SH-SY5Y (cell line): Measurements from ENCODE around the gene SNX11.

ENCODE experiments used
- GATA2 ChIP-seq: IDR thresholded peaks from 2 replicates; pipeline ENCODE4 v1.6.1; 2011; ENCODE audit warnings: mild to moderate bottlenecking, low read depth, low read length
- GATA3 ChIP-seq: IDR thresholded peaks from 2 replicates; pipeline ENCODE4 v1.6.1; 2011; ENCODE audit warnings: low read depth, mild to moderate bottlenecking, low read length, moderate library complexity

SNX11 gene

DNA sequence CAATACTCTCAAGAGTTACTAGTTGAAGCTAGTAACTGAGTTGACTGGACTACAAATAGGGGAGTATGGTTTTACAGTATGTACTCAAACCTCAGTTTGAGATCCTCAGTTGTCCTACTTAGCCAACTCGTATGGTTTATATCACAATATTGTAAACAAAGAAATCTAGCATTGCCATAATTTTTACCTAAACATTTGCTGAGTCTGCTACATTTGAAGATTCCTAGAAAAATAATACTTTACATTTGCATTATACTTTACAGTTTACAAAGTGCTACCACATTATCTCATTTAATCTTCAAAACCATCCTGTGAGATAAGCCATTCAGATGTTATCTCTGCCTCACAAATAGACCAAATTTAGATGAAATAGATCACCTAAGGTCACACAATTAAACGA is 22.6 kb upstream of the SNX11 start:
- TF ChIP-seq GATA2: no peak
- TF ChIP-seq GATA3: peak; percentile 21; the same call in 1 of the 2 replicates

DNA sequence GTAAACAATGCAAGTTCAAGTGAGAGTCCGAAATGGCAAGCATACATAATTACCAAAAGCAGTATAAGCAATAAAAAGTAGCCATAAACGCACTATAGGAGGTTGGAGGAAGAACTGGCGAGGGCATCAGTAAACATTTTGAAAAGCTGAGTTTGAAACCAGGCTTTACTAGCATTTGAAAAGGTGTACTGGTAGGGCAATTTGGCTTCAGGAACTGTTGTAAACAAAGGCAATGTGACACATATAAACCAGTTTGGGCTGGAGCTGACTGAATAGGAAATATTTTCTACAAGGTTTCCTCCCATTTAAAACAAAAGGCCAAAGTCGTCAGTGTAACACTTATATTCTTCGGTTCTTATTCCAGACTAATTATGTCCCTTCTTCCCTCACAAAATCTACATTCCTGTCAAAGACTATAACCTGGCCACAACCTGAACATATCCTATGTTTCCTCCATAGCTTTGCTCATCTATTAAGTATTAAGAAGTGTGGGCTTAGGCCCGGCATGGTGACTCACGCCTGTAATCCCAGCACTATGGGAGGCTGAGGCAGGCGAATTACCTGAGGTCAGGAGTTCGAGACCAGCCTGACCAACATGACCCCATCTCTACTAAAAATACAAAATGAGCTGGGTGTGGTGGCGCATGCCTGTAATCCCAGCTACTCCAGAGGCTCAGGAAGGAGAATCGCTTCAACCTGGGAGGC is 14.1 kb upstream of the SNX11 start:
- TF ChIP-seq GATA2: no peak
- no peak for TF ChIP-seq GATA3

DNA sequence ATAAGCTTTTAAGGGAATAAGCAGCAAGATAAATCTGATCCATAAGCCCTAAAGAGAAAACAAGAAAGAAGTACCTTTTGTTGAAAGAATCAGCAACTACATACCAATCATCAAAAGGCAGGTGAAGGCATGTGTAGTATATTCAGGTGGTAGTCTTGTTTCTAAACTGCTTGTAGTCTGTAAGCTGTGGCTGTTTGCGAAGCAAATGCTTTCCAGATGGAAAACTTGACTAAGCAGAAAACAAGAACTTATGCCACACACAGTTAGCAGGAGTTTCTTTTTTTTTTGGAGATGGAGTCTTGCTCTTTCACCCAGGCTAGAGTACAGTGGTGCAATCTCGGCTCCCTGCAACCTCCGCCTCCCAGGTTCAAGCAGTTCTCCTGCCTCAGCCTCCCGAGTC is 12.0 kb upstream of the SNX11 start:
- TF ChIP-seq GATA3 (no peak), GATA2 (no peak)

DNA sequence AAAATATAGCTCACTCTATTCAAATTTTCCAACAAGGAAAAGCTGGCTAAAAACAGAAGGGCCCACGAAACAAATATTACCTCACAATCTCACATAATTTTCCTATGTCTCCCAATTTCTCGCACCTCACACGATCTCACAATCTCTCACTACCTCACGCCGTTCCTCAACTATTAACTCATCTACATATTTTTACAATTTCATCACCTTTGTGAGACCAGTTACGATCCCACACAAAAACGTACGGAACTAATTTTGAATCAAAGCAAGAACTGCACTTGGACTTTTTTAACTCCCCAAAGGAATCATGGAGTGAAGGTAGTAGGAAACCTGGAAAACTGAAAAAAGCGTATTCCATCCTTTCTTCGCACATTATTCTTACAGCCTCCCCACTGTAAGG is 7.4 kb upstream of the SNX11 start:
- TF ChIP-seq GATA2 (no peak), GATA3 (no peak)

DNA sequence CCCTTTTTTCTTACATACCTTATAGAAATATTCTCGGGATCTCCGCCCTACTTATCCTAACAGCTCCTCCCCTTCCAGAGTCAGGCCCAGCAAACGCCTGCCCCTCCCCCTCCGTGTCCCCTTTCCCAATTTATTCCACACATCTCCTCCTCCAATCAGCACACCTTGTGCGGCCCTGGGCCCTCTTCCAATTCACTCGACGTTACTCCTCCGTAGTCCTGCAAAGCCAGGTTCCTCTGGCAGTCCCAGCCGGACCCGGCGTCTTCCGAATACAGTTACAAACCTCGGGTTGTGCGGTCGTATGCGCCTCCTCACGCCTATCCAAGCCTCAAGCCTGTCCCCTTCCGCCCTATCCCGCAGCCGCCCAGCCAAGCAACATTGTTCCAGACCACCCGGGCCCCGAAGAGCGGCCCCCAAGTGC is 7.0 kb upstream of the SNX11 start:
- TF ChIP-seq GATA3: no peak
- TF ChIP-seq GATA2: no peak

DNA sequence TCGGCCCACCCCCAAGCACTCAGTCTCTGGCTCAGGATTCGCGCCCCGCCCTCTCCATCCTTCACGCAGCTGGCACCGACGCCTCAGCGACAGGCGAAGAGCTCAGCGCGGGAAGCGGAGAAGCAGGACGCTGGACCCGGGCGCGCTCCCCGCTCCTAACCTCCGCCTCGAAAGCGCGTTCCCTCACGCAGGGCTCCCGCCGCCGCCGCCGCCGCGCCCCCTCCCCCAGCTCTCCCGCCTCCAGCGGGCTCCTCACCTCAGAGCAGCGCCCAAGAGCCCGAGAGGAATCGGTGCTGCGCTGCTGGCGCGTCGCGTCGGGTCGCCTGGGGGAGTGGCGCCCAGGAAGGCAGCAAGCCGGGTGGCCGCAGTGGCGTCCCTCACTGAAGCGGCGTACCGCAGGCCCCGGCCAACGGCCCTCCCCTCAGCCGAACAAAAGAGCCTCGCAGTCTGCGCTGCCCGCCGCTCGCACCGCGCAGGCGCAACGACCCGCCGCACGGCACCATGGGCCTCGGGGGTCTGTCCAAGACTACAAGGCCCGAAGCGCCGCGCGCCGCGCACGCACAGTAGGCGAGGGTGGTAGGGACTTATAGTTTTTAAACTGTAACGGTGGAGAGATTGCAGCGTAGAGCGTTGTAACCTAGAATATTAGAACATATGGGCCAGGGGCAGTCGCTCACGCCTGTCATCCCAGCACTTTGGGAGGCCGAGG is 6.4 kb upstream of the SNX11 start, which contains the start of gene CBX1:
TSS of gene CBX1 (minus strand) at position 467 of the 709 bp plus-strand sequence. CDS start 24,474 bp downstream, outside the sequence.
- TF ChIP-seq GATA3: no peak
- TF ChIP-seq GATA2: no peak

DNA sequence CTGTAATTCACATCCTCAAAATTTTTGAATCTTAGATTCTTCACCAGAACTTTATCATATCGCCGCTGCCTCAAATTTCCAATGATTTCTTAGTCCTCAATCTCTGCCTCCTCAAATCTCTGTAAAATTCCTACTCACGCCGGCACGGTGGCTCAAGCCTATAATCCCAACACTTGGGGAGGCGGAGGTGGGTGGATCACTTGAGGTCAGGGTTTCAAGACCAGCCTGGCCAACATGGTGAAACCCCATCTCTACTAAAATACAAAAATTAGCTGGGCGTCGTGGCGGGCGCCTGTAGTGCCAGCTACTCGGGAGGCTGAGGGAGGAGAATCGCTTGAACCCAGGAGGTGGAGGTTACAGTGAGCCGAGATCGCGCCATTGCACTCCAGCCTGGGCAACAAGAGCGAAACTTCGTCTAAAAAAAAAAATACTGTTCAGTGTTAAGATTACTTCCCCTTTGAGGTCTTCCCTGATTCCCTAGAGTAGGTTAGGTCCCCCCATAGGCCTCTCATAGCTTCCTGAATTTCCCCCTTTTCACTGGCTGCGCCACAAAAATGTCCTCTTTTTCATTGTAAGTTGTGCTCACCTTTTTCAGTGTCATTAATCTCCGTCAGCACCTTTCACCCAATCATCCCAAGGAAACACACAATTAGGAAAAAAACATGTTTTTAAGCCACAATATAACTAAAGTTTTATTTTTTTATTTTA is 5.4 kb upstream of the SNX11 start:
- TF ChIP-seq GATA3 (no peak), GATA2 (no peak)

DNA sequence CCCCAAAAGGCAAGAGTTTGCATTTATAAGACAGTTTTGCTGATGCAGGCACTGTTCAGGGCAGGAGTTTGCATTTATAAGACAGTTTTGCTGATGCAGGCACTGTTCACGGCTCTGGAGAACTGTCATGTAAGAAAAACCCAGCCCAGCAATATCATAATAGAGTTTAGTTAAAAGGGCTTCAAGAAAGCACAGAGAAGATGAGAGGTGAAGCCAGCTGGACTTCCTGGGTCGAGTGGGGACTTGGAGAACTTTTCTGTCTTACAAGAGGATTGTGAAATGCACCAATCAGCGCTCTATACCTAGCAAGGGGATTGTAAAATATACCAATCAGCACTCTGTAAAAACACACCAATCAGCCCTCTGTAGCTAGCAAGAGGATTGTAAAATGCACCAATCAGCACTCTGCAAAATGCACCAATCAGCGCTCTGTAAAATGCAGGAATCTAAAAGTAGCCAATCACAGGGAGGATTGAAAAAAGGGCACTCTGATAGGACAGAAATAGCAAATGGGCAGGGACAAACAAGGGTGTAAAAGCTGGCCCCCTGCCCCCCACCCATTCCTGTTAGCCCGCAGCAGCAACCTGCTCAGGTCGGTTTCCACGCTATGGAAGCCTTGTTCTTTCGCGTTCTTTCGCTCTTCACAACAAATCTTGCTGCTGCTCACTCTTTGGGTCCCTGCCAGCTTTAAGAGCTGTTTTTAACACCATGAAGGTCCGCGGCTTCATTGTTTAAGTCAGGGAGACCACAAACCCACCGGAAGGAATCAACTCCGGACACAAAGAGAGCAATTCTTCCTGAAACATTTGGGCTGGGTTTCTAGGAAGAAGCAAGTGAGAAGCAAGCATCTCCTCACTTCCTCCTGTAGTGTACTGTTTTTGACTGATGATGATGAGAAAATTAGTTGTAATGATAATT is 4.5 kb upstream of the SNX11 start:
- TF ChIP-seq GATA2 (no peak), GATA3 (no peak)

DNA sequence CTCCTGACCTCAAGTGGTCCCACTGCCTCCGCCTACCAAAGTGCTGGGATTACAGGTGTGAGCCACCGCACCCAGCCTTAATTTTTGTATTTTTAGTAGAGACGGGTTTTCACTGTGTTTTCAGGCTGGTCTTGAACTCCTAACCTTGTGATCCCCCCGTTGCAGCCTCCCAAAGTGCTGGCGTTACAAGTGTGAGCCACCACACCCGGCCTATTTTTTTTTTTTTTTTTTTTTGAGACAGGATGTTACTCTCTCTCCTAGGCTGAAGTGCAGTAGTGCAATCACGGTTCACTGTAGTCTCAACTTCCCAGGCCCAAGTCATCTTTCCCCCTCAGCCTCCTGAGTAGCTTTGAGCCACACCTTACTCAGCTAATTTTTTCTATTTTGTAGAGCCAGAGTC is 3.1 kb upstream of the SNX11 start:
- TF ChIP-seq GATA2 (no peak), GATA3 (no peak)

DNA sequence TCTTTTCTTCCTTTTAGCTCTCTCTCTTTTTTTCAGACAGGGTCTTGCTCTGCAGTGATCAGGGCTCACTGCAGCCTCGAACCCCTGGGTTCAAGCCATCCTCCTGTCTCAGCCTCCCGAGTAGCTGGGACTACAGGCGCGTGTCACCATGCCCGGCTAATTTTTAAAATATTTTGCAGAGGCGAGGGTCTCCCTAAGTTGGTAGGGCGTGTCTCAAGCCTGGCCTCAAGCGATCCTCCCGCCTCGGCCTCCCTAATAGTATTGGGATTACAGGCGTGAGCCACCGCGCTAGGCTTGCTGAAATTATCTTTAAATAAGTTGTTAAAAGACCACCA is 797 bp upstream of the SNX11 start:
- TF ChIP-seq GATA3: no peak
- TF ChIP-seq GATA2: no peak

DNA sequence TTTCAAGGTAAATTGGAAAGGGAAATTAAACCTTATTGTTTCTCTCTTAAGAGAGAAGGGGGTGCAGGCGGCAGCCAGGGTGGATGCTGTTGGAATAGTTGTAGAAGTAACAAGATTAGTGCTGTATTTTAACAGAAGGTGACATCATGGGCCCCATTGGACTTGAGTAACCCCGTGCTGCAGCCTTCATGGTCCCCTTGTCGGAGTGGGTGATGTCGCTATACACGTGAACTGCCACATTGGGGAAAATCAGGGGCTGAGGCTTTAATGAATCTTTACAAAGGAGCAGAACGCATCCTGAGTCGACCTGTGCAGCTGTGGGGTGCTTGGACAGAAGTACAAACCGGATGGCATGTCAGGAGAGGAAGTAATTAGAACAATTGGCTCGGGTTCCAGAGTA is 3.2 kb downstream of the SNX11 start:
- TF ChIP-seq GATA2: no peak
- no peak for TF ChIP-seq GATA3

DNA sequence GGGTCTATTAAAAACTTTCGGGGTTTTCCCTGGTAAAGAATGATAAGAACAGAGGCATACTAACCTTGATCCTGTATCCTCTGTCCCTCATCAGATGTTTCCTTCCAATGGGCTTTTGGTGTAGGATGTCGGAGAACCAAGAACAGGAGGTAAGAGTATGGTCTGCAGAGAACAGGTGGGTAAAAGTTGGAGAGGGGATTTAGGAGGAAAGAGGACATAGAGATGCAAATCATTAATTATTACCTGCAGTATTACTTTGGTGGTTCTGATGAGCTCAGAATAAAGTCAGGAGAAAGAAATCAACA is 4.3 kb downstream of the SNX11 start:
- TF ChIP-seq GATA3: no peak

DNA sequence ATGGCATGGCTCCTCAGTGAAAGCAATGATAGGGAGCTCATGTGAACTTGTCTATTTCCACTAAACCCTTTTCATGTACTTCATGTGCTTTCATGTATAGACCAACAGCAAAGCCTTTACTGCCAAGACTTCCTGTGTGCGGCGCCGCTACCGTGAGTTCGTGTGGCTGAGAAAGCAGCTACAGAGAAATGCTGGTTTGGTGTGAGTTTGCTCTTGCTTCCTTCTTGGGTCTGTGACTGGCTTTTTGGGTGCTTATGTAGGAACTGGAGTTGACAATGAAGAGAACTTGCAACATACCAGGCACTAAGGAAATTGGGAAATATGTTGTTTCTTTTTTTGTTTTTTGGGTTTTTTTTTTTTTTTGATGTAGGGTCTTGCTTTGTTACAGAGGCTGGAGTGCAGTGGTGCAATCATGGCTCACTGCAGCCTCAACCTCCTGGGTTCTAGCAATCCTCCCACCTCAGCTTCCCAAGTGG is 5.7 kb downstream of the SNX11 start:
- no peak for TF ChIP-seq GATA3

DNA sequence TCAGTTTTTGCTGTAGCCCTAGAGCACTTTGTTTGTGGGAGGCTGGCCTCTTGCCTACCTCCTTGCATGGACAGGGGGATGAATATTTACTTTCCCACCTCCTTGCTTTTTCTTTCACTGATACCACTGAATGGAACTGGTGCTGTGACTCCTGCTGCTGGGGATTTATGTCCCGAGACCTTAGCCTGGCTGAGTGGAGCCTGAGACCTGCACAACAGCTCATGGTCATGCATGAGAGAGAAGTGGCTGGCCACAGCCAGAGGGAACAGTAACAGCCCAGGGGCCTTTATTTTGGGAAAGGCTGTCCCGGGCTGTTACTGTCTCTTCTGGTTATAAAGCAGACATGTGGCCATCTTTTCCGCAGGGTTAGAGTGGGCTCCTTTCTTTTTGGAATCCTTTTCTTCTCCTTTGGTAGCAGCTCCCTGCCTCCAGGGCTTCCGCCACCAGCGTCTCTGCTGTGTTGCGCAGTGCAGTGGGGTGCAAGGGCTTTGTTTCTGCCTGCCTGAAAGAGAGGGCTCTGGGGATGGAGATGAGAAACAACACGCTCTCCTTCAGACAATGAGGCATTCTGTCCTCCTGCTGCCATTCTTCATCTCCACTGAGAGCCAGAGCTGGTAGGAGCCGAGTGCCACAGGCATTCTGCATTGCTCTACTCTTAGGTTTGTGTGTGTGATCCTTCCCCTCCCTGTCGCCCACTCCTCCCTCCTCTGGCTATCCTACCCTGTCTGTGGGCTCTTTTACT is 14.5 kb downstream of the SNX11 start:
- TF ChIP-seq GATA2 (no peak), GATA3 (no peak)
